ENCODE data around the gene RFWD3. TPM values are rescaled to one million over a fixed set of nuclear protein-coding genes. Genes with fewer than 3 reads are reported as not detected.

RFWD3 gene
- total and polyA plus RNA-seq, 2 of the 13 experiments (the other 11 are each of a cell fraction or from before 2014, with no cell fraction given), result 23.4 to 62.6 TPM

DNA sequence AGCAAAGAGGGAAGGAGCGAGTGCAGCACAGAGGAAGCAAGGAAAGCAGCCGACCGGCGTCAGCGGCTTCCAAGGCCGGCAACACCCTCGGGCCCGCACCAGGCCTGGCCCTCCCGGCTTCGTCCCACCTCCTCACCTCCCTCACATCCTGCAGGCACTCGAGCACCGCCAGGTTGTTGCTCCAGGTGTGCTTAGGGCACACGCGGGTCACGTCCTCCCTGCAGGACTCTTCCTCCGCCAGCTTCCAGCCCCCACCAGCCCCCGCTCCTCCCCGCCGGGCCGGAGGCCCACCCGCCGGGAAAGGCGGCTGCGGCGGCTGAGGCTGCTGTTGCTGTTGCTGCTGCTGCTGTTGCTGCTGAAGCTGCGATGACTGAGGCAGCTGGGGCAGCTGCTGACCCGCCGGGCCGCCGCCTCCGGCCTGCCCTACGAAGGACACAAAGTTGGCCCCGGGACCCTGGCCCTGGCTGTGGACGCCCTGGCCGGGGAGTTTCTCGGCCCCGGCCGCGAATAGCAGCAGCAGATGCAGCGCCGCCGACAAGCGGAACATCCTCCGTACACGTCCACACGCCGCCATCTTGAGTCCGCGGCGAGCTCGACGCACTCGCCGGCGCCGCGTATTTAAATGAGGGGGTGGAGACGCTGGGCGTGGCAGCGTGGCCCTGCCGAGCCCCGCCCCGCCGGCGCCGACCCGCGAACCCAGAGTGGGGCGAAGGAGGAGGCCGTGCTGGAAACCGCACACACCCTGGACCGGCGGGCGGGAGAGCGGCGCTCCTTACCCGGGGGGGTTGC lies 60.0 kb downstream of the RFWD3 start, which contains the start of gene GLG1 (continued):
- TF ChIP-seq, protein P1, sequence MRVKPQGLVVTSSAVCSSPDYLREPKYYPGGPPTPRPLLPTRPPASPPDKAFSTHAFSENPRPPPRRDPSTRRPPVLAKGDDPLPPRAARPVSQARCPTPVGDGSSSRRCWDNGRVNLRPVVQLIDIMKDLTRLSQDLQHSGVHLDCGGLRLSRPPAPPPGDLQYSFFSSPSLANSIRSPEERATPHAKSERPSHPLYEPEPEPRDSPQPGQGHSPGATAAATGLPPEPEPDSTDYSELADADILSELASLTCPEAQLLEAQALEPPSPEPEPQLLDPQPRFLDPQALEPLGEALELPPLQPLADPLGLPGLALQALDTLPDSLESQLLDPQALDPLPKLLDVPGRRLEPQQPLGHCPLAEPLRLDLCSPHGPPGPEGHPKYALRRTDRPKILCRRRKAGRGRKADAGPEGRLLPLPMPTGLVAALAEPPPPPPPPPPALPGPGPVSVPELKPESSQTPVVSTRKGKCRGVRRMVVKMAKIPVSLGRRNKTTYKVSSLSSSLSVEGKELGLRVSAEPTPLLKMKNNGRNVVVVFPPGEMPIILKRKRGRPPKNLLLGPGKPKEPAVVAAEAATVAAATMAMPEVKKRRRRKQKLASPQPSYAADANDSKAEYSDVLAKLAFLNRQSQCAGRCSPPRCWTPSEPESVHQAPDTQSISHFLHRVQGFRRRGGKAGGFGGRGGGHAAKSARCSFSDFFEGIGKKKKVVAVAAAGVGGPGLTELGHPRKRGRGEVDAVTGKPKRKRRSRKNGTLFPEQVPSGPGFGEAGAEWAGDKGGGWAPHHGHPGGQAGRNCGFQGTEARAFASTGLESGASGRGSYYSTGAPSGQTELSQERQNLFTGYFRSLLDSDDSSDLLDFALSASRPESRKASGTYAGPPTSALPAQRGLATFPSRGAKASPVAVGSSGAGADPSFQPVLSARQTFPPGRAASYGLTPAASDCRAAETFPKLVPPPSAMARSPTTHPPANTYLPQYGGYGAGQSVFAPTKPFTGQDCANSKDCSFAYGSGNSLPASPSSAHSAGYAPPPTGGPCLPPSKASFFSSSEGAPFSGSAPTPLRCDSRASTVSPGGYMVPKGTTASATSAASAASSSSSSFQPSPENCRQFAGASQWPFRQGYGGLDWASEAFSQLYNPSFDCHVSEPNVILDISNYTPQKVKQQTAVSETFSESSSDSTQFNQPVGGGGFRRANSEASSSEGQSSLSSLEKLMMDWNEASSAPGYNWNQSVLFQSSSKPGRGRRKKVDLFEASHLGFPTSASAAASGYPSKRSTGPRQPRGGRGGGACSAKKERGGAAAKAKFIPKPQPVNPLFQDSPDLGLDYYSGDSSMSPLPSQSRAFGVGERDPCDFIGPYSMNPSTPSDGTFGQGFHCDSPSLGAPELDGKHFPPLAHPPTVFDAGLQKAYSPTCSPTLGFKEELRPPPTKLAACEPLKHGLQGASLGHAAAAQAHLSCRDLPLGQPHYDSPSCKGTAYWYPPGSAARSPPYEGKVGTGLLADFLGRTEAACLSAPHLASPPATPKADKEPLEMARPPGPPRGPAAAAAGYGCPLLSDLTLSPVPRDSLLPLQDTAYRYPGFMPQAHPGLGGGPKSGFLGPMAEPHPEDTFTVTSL (CRISPR knock-in tag; IDR thresholded peaks at IDR 0.05; ENCODE audit: borderline replicate concordance), result peak; percentile 77; the same call in 1 of the 2 replicates
- TF ChIP-seq YEATS4 (CRISPR knock-in tag; IDR thresholded peaks at IDR 0.05; ENCODE audit: borderline replicate concordance) (peak; percentile 98), ZNF569 (CRISPR knock-in tag; IDR thresholded peaks at IDR 0.05; ENCODE audit: borderline replicate concordance) (0 out of 2 replicates have a peak, but pooled peaks have one; percentile 92), ZNF354B (CRISPR knock-in tag; IDR thresholded peaks at IDR 0.05) (0 out of 2 replicates have a peak, but pooled peaks have one; percentile 65), ZNF367 (CRISPR knock-in tag; IDR thresholded peaks at IDR 0.05; ENCODE audit: borderline replicate concordance) (no peak), PCBP2 (optimal IDR thresholded peaks at IDR 0.05; ENCODE audit: low read depth, low read length, poor library complexity, severe bottlenecking) (no peak), ZNF446 (CRISPR knock-in tag; IDR thresholded peaks at IDR 0.05) (peak; percentile 64), KDM5A (IDR thresholded peaks at IDR 0.05; ENCODE audit: borderline replicate concordance, low read length) (peak; percentile 69; the same call in 1 of the 2 replicates), ZNF382 (CRISPR knock-in tag; IDR thresholded peaks at IDR 0.05; ENCODE audit: borderline replicate concordance) (no peak), ZSCAN29 (CRISPR knock-in tag; conservative IDR thresholded peaks at IDR 0.05) (peak; percentile 62; the same call in 1 of the 2 replicates)
- TF ChIP-seq, protein P2, sequence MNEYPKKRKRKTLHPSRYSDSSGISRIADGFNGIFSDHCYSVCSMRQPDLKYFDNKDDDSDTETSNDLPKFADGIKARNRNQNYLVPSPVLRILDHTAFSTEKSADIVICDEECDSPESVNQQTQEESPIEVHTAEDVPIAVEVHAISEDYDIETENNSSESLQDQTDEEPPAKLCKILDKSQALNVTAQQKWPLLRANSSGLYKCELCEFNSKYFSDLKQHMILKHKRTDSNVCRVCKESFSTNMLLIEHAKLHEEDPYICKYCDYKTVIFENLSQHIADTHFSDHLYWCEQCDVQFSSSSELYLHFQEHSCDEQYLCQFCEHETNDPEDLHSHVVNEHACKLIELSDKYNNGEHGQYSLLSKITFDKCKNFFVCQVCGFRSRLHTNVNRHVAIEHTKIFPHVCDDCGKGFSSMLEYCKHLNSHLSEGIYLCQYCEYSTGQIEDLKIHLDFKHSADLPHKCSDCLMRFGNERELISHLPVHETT (CRISPR knock-in tag; conservative IDR thresholded peaks at IDR 0.05), result no peak
- TF ChIP-seq, protein P3, sequence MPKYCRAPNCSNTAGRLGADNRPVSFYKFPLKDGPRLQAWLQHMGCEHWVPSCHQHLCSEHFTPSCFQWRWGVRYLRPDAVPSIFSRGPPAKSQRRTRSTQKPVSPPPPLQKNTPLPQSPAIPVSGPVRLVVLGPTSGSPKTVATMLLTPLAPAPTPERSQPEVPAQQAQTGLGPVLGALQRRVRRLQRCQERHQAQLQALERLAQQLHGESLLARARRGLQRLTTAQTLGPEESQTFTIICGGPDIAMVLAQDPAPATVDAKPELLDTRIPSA (CRISPR knock-in tag; IDR thresholded peaks at IDR 0.05; ENCODE audit: borderline replicate concordance), result peak; percentile 83; the same call in 1 of the 2 replicates
- TF ChIP-seq, protein P4, sequence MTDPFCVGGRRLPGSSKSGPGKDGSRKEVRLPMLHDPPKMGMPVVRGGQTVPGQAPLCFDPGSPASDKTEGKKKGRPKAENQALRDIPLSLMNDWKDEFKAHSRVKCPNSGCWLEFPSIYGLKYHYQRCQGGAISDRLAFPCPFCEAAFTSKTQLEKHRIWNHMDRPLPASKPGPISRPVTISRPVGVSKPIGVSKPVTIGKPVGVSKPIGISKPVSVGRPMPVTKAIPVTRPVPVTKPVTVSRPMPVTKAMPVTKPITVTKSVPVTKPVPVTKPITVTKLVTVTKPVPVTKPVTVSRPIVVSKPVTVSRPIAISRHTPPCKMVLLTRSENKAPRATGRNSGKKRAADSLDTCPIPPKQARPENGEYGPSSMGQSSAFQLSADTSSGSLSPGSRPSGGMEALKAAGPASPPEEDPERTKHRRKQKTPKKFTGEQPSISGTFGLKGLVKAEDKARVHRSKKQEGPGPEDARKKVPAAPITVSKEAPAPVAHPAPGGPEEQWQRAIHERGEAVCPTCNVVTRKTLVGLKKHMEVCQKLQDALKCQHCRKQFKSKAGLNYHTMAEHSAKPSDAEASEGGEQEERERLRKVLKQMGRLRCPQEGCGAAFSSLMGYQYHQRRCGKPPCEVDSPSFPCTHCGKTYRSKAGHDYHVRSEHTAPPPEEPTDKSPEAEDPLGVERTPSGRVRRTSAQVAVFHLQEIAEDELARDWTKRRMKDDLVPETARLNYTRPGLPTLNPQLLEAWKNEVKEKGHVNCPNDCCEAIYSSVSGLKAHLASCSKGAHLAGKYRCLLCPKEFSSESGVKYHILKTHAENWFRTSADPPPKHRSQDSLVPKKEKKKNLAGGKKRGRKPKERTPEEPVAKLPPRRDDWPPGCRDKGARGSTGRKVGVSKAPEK (CRISPR knock-in tag; IDR thresholded peaks at IDR 0.05; ENCODE audit: borderline replicate concordance), result no peak
- TF ChIP-seq, protein P5, sequence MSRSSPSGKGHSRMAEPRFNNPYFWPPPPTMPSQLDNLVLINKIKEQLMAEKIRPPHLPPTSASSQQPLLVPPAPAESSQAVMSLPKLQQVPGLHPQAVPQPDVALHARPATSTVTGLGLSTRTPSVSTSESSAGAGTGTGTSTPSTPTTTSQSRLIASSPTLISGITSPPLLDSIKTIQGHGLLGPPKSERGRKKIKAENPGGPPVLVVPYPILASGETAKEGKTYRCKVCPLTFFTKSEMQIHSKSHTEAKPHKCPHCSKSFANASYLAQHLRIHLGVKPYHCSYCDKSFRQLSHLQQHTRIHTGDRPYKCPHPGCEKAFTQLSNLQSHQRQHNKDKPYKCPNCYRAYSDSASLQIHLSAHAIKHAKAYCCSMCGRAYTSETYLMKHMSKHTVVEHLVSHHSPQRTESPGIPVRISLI (CRISPR knock-in tag; IDR thresholded peaks at IDR 0.05; ENCODE audit: borderline replicate concordance), result peak; percentile 65; the same call in 1 of the 2 replicates

Measured in HepG2 (cell line).